GM18861 (cell line): Measurements from ENCODE around the gene SIGLEC14.
"Not testable (repeated sequence)": the region's sequence is repeated elsewhere in the genome, so short reads cannot be mapped to it uniquely, and the experiment has no call there.

Experiments used
- ATAC-seq: cut with Tn5 transposase; IDR thresholded peaks from one replicate; pipeline ENCODE4 v1.9.1; 2021; ENCODE audit not compliant: unreplicated experiment

The SIGLEC14 gene

GRCh38 chr19:51675911-51676565 lies 29.4 kb upstream of the SIGLEC14 start:
- not testable (repeated sequence) for ATAC-seq

GRCh38 chr19:51668216-51668615 lies 21.6 kb upstream of the SIGLEC14 start:
- ATAC-seq = no peak

GRCh38 chr19:51664997-51665396 lies 18.4 kb upstream of the SIGLEC14 start:
- no peak for ATAC-seq

GRCh38 chr19:51664131-51664530 lies 17.5 kb upstream of the SIGLEC14 start:
- ATAC-seq = no peak

GRCh38 chr19:51663650-51664049 lies 17.0 kb upstream of the SIGLEC14 start:
- no peak for ATAC-seq

GRCh38 chr19:51660975-51661600 lies 14.5 kb upstream of the SIGLEC14 start:
- no peak for ATAC-seq

GRCh38 chr19:51654783-51655182 lies 8.2 kb upstream of the SIGLEC14 start:
- ATAC-seq = no peak

- ATAC-seq = no peak
Measured at GRCh38 chr19:51653162-51653561, 6.5 kb upstream of the SIGLEC14 start.

- ATAC-seq = no peak
Measured at GRCh38 chr19:51652266-51652665, 5.6 kb upstream of the SIGLEC14 start.

- no peak for ATAC-seq
Measured at GRCh38 chr19:51651216-51651846, 4.7 kb upstream of the SIGLEC14 start.

- ATAC-seq = no peak
Measured at GRCh38 chr19:51647318-51647717, 693 bp upstream of the SIGLEC14 start.

- ATAC-seq = no peak
Measured at GRCh38 chr19:51644636-51645271, 1.9 kb downstream of the SIGLEC14 start.

GRCh38 chr19:51641648-51642047 lies 5.0 kb downstream of the SIGLEC14 start:
- no peak for ATAC-seq

GRCh38 chr19:51640386-51640785 lies 6.2 kb downstream of the SIGLEC14 start:
- no peak for ATAC-seq

GRCh38 chr19:51639916-51640315 lies 6.7 kb downstream of the SIGLEC14 start:
- no peak for ATAC-seq

GRCh38 chr19:51637362-51637978 lies 9.2 kb downstream of the SIGLEC14 start:
- ATAC-seq = no peak

GRCh38 chr19:51632126-51632525 lies 14.5 kb downstream of the SIGLEC14 start:
- ATAC-seq = no peak

- not testable (repeated sequence) for ATAC-seq
Measured at GRCh38 chr19:51630315-51630714, 16.3 kb downstream of the SIGLEC14 start, which contains the start of gene SIGLEC5. Gene SIGLEC5 (minus strand): TSS chr19:51630401. CDS start chr19:51630335, 66 bp downstream.

GRCh38 chr19:51628153-51628939 lies 18.3 kb downstream of the SIGLEC14 start:
- no peak for ATAC-seq

GRCh38 chr19:51627491-51628138 lies 19.0 kb downstream of the SIGLEC14 start:
- ATAC-seq = no peak
